GM20000 (cell line): Measurements from ENCODE around the gene PRIMPOL.
A peak's percentile ranks its signal among the peaks of the same experiment; 100 is the strongest.
"Not testable (repeated sequence)": the region's sequence is repeated elsewhere in the genome, so short reads cannot be mapped to it uniquely, and the experiment has no call there.

Experiments
- DNase-seq: peaks from one replicate; pipeline ENCODE4 v3.0.0; 2012; ENCODE audit warnings: low spot score
- TF ChIP-seq, protein P1 (sequence below): IDR thresholded peaks from 2 replicates; pipeline ENCODE4 v1.5.1; 2012; ENCODE audit warnings: mild to moderate bottlenecking, control low read depth; ENCODE audit errors: extremely low read depth, missing control alignments

PRIMPOL gene

DNA sequence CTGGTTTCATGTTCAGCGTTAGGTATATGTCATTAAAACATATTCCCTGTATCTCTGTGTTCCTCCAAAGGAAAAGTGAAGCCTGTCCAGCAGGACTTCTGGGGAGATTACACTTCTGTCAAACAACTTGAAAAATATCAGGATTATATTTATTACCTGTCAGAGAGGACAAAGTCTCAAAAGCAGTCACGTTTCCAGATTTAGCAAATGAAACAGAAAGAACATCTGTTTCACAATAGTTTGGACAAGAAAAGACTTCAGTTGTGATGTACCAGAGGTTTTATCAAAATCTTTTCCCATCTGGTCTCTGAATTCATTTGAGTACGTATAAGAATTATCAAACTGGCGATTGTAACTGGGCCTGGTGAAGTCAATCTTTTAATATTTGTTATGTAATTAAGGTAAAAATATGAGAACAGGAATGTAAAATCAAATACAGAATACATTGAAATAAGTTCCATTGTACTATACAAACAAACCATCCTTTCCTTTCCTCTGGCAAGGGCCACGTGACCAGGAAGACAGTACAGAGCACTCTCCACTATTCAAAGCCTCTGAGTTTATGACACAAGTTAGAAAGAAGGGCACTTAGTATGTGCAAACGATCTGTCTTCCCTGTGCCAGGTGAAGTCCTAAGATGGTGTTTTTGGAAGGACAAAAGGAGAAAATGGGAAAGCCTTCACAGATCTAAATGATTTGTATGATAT is 3.5 kb upstream of the PRIMPOL start:
- no peak for DNase-seq
- TF ChIP-seq, protein P1, sequence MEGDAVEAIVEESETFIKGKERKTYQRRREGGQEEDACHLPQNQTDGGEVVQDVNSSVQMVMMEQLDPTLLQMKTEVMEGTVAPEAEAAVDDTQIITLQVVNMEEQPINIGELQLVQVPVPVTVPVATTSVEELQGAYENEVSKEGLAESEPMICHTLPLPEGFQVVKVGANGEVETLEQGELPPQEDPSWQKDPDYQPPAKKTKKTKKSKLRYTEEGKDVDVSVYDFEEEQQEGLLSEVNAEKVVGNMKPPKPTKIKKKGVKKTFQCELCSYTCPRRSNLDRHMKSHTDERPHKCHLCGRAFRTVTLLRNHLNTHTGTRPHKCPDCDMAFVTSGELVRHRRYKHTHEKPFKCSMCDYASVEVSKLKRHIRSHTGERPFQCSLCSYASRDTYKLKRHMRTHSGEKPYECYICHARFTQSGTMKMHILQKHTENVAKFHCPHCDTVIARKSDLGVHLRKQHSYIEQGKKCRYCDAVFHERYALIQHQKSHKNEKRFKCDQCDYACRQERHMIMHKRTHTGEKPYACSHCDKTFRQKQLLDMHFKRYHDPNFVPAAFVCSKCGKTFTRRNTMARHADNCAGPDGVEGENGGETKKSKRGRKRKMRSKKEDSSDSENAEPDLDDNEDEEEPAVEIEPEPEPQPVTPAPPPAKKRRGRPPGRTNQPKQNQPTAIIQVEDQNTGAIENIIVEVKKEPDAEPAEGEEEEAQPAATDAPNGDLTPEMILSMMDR = no peak

DNA sequence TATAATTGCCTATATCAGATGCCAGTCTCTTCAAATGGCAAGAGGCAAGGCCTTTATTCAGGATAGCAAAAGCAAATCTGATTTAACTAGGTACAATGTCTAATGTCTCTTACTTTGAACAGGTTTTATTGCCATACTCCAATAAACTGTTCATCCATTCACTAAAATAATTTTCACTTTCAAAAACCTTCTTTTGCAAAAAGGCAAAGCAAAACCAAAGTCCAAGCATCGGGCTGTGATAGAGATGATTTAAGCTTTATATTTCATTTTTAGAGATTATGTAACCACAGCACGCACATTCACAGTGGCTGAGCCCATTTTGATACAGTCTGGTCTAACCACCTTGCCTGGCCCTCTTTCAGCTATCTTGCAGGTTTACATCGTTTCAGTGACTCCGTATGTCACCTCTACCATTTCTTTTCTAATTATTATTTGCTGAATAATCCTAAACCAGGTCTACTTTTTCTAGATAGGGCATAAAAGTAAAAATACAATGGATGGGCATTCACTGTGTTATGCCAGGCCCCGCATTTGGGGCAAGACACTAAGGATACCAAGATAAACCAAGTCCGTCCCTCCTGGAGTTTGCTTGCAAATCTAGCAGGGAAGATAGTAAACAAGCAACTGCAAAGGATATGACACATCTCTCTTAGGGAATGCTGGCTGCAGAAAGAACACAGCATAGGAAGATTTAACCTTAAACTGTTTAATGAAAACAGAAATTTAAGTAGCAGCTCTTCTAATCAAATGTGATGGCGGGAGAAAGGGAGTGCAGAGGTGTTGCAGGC is 2.1 kb upstream of the PRIMPOL start:
- DNase-seq = no peak
- TF ChIP-seq, protein P1 = no peak

DNA sequence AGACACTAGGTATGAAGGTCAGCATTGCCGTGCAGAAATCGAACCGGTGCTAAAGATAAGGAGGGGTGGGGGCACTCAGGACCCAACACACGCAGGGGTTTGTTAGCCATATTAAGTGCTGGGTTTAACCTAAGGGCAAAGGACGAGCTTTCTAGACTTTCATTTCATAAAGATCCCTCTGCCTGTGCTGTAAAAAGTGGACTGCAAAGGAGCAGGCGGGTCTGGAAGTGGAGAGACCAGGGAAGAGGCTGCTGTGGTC is 1.6 kb upstream of the PRIMPOL start:
- DNase-seq = no peak

DNA sequence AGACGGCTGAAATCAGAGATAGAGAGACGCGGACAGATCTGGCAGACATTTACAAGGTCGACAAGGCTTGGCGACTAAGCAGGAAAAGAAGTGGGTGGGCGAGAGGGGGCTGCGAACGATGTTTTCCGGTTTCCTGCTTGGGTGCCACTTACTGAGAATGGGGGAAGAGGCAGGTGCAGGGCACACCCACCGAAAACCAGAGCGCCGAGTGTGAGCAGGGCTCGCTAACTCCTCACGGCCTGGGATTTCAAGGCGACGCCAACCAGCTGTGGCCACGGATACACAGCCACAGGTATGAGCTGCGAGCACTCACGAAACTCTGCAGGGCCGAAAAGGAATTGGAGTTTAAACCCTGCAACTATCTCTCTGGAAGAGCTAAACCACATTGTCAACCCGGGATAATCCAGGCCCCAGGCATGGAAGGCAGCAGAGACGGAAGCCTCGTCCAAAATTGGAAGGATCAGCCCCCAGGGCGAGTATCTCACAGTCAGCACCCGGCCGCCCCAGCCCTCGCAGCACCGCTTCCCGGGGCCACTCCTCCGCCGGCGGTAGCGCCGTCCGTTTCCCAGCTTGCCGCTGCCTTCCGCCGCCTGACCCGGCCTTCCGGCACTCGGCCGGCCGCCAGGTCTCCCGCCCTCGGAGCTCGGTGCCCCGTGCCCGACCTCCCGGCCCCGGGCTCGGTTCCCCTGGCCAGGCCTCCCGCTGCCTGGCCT is 1.1 kb upstream of the PRIMPOL start:
- TF ChIP-seq, protein P1 = no peak
- peak; percentile 45 for DNase-seq

More for the DNA sequence above, 1.6 kb upstream of the PRIMPOL start:
- TF ChIP-seq, protein P1 = no peak

DNA sequence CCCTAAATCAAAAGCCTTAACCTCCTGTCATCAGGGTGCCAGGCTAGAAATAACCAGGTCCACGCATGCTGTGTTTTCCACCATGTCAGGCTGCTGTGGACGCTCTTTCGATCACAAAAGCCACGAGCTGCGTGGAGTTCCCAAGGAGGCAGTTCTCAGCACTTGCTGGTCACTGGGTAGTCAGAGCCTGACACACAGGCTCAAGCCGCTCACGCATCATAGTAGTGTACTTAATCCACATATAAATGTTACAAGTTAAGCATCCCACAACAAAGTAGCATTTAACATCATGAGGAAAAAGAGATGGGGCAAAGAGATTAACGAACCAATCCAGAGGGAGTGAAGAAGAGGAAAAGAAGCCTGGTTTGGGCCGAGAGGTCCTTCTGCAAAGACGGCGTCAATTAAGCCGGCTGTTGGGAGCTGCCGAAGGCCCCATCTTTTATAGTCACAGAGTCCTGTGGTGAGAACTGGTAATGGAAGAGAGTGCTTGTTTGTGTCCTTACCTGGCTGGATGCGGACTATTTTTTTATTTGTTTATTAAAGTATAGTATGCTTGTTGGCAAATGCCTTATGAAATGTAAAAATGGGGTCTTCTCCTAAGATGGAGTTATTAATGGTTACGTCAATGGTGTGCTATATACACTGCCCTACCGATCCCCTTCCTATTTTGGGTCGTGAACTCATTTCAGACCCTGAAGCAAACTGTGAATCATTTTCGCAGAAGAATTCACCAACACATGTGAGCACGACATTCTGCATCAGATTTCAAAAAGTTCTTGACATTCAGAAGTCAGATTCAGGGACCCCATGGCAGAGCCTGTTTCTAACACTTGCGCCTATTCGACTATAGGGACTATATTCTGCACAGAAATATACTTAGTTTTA is 675 bp downstream of the PRIMPOL start:
- DNase-seq = no peak
- TF ChIP-seq, protein P1 = no peak

DNA sequence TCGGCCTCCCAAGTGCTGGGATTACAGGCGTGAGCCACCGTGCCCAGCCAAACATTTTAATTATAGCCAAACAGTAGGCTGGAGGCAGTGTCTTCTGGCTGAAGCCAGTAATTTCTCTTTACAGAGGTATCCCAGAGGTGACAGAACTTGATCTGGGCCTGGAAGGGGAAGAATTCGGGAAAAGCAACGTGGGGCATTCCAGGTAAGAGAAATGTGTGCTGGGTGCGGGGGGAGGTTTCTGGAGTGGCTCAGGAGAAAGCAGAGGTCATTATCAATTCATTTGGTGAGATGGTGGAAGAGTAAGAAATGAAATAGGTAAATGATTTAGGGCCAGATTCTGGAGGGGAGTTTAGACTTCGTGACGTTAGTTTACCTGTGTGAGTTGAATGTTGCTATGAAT is 2.4 kb downstream of the PRIMPOL start:
- no peak for DNase-seq

DNA sequence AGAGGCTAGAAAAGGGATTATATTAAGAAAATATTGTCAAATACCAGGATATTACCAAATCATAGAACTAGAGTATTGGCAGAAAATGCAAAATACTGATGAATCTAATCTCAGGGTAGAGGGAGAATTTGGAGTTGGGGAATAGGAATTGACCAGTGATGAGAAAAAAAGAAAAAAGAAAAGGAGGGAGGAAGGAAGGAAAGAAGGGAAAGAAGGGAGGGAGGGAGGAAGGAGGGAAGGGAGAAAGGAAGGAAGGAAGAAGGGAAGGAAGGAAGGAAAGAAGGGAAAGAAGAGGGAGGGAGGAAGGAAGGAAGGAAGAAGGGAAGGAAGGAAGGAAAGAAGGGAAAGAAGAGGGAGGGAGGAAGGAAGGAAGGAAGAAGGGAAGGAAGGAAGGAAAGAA is 3.1 kb downstream of the PRIMPOL start:
- not testable (repeated sequence) for DNase-seq

More for the DNA sequence above, 2.4 kb downstream of the PRIMPOL start:
- TF ChIP-seq, protein P1 = no peak
